MCF 10A (cell line): Measurements from ENCODE around the gene FGF6. TPM values are rescaled to one million over a fixed set of nuclear protein-coding genes. Genes with fewer than 3 reads are reported as not detected.

Source experiments
- Bru-seq: library from RNA; stranded (reverse); fragments of 400-500 nt; gene quantifications from one replicate; lab custom pipeline; 2021; lab: Mats Ljungman, UMichigan
- BruChase-seq, 2 experiments: library from RNA; stranded (reverse); fragments of 400-500 nt; gene quantifications; one replicate each; lab custom pipeline; 2021; lab: Mats Ljungman, UMichigan
- BruUV-seq: library from RNA; stranded (reverse); fragments of 400-500 nt; replicated peaks from 2 replicates; lab custom pipeline; 2021; lab: Mats Ljungman, UMichigan
- CTCF ChIA-PET: fragments of 300-600 bp; sonication (Branson Sonifier 250); formaldehyde crosslinking; extraction: SDS; loops from one replicate; lab custom pipeline; 2021; ENCODE audit warnings: antibody characterized with exemption, inconsistent platforms; lab: Yijun Ruan, JAX
- POLR2A ChIA-PET: fragments of 300-600, 350-650 bp; sonication (Branson Sonifier 250); formaldehyde crosslinking; extraction: SDS; loops from one replicate; lab custom pipeline; 2020; ENCODE audit warnings: antibody characterized with exemption, inconsistent platforms; lab: Yijun Ruan, JAX
- DNase-seq: peaks from one replicate; pipeline ENCODE4 v3.0.0-alpha.2; 2018; ENCODE audit not compliant: unreplicated experiment
- H3K27ac Mint-ChIP-seq: one replicate; pipeline ENCODE4 v1.8.0; 2022; ENCODE audit warnings: mild to moderate bottlenecking, low read depth, mixed read lengths; ENCODE audit not compliant: unreplicated experiment
- H3K27me3 Mint-ChIP-seq: one replicate; pipeline ENCODE4 v1.8.0; 2022; ENCODE audit warnings: mixed read lengths; ENCODE audit not compliant: insufficient read depth, unreplicated experiment
- H3K36me3 Mint-ChIP-seq: one replicate; pipeline ENCODE4 v1.8.0; 2022; ENCODE audit warnings: mild to moderate bottlenecking, moderate library complexity, mixed read lengths; ENCODE audit not compliant: insufficient read depth, unreplicated experiment
- H3K4me1 Mint-ChIP-seq: one replicate; pipeline ENCODE4 v1.8.0; 2022; ENCODE audit warnings: mixed read lengths; ENCODE audit not compliant: insufficient read depth, unreplicated experiment
- H3K4me3 Mint-ChIP-seq: one replicate; pipeline ENCODE4 v1.8.0; 2022; ENCODE audit warnings: mild to moderate bottlenecking, moderate library complexity, mixed read lengths; ENCODE audit not compliant: unreplicated experiment
- H3K9me3 Mint-ChIP-seq: one replicate; pipeline ENCODE4 v1.8.0; 2022; ENCODE audit warnings: mixed read lengths; ENCODE audit not compliant: unreplicated experiment
- intact Hi-C: fragments of 100-400 bp; cut with micrococcal nuclease; formaldehyde crosslinking; loops from 2 replicates; pipeline ENCODE4 v1.14.1; 2022
- long read RNA-seq: library from polyadenylated mRNA; stranded (forward); transcript quantifications from one replicate; pipeline ENCODE4 v2.0.0, GENCODE V29; 2022
- total RNA-seq: library from RNA; stranded (reverse); gene quantifications from 2 replicates; pipeline ENCODE4 v1.2.3, GENCODE V29; 2022
- TF ChIP-seq, protein P1 (sequence below): fragments of 200-600 bp; IDR thresholded peaks from one replicate; pipeline ENCODE4 v1.8.0; 2022; ENCODE audit warnings: antibody characterized with exemption, mild to moderate bottlenecking; ENCODE audit not compliant: unreplicated experiment

Gene FGF6, protein sequence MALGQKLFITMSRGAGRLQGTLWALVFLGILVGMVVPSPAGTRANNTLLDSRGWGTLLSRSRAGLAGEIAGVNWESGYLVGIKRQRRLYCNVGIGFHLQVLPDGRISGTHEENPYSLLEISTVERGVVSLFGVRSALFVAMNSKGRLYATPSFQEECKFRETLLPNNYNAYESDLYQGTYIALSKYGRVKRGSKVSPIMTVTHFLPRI
- not detected in 2 replicates for total RNA-seq
- Bru-seq, nascent RNA: not detected
- percentile 7 among the genes with signal in this experiment for BruChase-seq, experiment 1, labeled RNA remaining after a 6-hour chase
- BruChase-seq, experiment 2, labeled RNA remaining after a 2-hour chase: not detected
- long read RNA-seq: 0 reads

GRCh38 chr12:4445156-4446101, at the start of gene FGF6:
Gene FGF6 (minus strand): TSS chr12:4445815. CDS start chr12:4445570, 245 bp downstream.
- ChIA-PET POLR2A (no interaction called here), CTCF (interaction anchor here (0.6 to 2.6 kb wide), 4 partner anchors 25 to 1357 kb away, joined by 3 to 7 read pairs (median 3); no protein-coding TSS in a partner anchor)
- Mint-ChIP-seq H3K4me3 (no peak within 1 kb of the TSS), H3K9me3 (no peaks in the 10 kb centered on the region), H3K27me3 (peaks cover 8% of the 10 kb centered on the region), H3K36me3 (no peaks in the 10 kb centered on the region), H3K27ac (no peak within 1 kb of the TSS), H3K4me1 (peaks cover 11% of the 10 kb centered on the region)
- BruUV-seq: no TSS peak
- no peak for DNase-seq
- intact Hi-C loops: no loop called here
- TF ChIP-seq, protein P1, sequence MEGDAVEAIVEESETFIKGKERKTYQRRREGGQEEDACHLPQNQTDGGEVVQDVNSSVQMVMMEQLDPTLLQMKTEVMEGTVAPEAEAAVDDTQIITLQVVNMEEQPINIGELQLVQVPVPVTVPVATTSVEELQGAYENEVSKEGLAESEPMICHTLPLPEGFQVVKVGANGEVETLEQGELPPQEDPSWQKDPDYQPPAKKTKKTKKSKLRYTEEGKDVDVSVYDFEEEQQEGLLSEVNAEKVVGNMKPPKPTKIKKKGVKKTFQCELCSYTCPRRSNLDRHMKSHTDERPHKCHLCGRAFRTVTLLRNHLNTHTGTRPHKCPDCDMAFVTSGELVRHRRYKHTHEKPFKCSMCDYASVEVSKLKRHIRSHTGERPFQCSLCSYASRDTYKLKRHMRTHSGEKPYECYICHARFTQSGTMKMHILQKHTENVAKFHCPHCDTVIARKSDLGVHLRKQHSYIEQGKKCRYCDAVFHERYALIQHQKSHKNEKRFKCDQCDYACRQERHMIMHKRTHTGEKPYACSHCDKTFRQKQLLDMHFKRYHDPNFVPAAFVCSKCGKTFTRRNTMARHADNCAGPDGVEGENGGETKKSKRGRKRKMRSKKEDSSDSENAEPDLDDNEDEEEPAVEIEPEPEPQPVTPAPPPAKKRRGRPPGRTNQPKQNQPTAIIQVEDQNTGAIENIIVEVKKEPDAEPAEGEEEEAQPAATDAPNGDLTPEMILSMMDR: no peak

DNA sequence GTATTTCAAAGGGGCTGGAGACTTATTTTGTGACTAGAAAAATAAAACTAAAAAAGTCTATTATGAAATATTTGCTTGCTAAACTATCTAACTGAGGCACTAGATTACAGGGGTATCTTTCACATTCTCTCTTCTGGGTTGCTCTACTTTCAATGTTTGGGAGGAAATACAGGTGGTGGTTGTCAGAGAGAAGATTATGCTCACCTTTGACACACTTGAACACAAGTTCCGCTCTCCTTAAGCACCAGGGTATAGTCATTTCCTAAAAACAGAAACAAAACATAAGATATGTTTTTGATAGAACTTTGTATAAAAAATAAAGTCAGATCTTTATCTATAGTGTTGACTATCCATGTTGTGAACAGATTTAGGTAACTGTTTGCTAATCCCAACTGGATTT, 45.4 kb upstream of the FGF6 start:
- DNase-seq: no peak
- Mint-ChIP-seq H3K36me3 (peaks cover 36% of the 10 kb centered on the region), H3K27me3 (no peaks in the 10 kb centered on the region), H3K4me1 (no peaks in the 10 kb centered on the region), H3K9me3 (no peaks in the 10 kb centered on the region), H3K27ac (no peak overlapping the region), H3K4me3 (no peak overlapping the region)
- ChIA-PET CTCF (no interaction called here), POLR2A (no interaction called here)
- TF ChIP-seq, protein P1: no peak
- intact Hi-C loops: no loop called here
- BruUV-seq: no TSS peak

GRCh38 chr12:4489556-4489955, 43.9 kb upstream of the FGF6 start:
- ChIA-PET CTCF (no interaction called here), POLR2A (no interaction called here)
- Mint-ChIP-seq H3K4me1 (peaks cover 8% of the 10 kb centered on the region), H3K36me3 (peaks cover 29% of the 10 kb centered on the region), H3K4me3 (no peak overlapping the region), H3K27me3 (no peaks in the 10 kb centered on the region), H3K9me3 (no peaks in the 10 kb centered on the region), H3K27ac (no peak overlapping the region)
- TF ChIP-seq, protein P1: no peak
- DNase-seq: no peak
- no TSS peak for BruUV-seq
- intact Hi-C loops: no loop called here

DNA sequence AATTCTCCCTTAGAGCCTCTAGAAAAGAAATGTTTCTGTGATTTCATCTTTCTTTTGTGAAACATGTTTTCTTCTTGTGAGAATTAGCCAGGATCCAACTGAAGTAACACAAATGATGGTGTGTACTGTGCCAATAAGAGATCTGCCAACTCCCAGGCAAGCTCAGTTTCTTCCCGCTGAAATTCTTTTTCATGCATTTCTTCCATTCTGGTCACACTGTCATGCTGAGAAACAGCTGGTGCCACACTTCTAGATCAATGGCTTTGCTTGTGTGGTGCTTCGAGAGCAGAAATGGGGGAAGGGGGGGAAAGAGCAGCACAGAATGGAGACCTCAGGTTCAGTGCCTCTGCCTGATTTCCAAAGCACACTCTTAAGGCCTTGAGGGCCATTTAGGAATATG, 41.4 kb upstream of the FGF6 start:
- intact Hi-C loops: no loop called here
- POLR2A ChIA-PET: no interaction called here

More for the DNA sequence above, 41.4 kb upstream of the FGF6 start:
- Mint-ChIP-seq H3K4me3 (no peak overlapping the region), H3K27me3 (no peaks in the 10 kb centered on the region), H3K36me3 (peaks cover 29% of the 10 kb centered on the region), H3K4me1 (peaks cover 22% of the 10 kb centered on the region), H3K9me3 (no peaks in the 10 kb centered on the region), H3K27ac (no peak overlapping the region)
- TF ChIP-seq, protein P1: no peak
- CTCF ChIA-PET: interaction anchor here (1.6 kb wide), 1 partner anchor 12 kb away, joined by 5 read pairs; no protein-coding TSS in a partner anchor
- no peak for DNase-seq
- no TSS peak for BruUV-seq
